GM23248 (cell line): Measurements from ENCODE around the gene MAGI3.

Experiments used
- EZH2 ChIP-seq: fragments of 200-600 bp; sonication (generic); IDR thresholded peaks from 2 replicates; pipeline ENCODE4 v1.6.1; 2018; ENCODE audit warnings: antibody characterized with exemption, mild to moderate bottlenecking; ENCODE audit not compliant: insufficient read depth, poor library complexity, severe bottlenecking
- EZH2phosphoT487 ChIP-seq: fragments of 200-600 bp; sonication (generic); IDR thresholded peaks from 2 replicates; pipeline ENCODE4 v1.6.1; 2018; ENCODE audit warnings: antibody characterized with exemption, moderate library complexity, mild to moderate bottlenecking, low read depth; ENCODE audit not compliant: insufficient read depth

DNA sequence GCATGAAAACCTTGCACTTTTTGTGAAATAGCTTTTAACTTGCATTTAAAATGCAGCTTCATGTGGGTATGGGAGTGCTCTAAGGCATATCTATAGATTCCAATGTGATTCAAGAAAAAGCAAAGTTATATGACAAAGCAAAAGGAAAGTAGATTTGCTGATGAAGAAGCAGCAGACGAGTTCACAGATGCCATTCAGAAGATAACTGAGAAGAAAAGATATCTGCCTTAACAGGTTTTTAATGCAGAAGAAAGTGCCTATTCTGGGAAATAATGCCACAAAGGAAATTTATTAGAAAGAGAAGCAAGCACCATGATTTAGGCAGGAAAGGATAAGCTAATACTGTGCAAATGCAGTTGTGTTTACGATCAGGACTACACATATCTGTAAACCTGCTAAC is 300.9 kb downstream of the MAGI3 start:
- TF ChIP-seq EZH2, result no peak
- TF ChIP-seq EZH2phosphoT487, result no peak
